Body of pancreas (tissue), 4 donors: ENCODE results near the gene C4BPB. TPM values are rescaled to one million over a fixed set of nuclear protein-coding genes. Genes with fewer than 3 reads are reported as not detected.

ENCODE experiments used
- ATAC-seq: fragments of 150-250 bp; one replicate; pipeline ENCODE4 v1.9.1; 2016
- DNase-seq, 4 donors: peaks; one replicate each; pipeline ENCODE4 v3.0.0-alpha.2; 2019
- H3K27ac ChIP-seq, 4 donors: fragments of 200-600 bp; sonication (generic); 1 replicate in 3 of 4; 2 replicates in 1 of 4; pipeline versions ENCODE4 v1.5.1 to v1.6.1; 2016 to 2019; ENCODE audit warnings: mild to moderate bottlenecking in 1 of 4, mixed read lengths in 1 of 4, moderate library complexity in 1 of 4
- H3K27me3 ChIP-seq, 2 donors: fragments of 200-600 bp; sonication (generic); one replicate each; pipeline ENCODE4 v1.6.0; 2016; ENCODE audit warnings: mild to moderate bottlenecking in 1 of 2
- H3K36me3 ChIP-seq, 2 donors: fragments of 200-600 bp; sonication (generic); replicated peaks in 1 of 2; 2 replicates each; pipeline ENCODE4 v1.5.1; 2016; ENCODE audit warnings: low read depth in 2 of 2; ENCODE audit not compliant: insufficient read depth in 1 of 2
- H3K4me1 ChIP-seq: fragments of 200-600 bp; sonication (generic); one replicate; pipeline ENCODE4 v1.6.0; 2016
- H3K4me3 ChIP-seq, 2 donors: fragments of 200-600 bp; sonication (generic); 1 replicate in 1 of 2; 2 replicates in 1 of 2; pipeline ENCODE4 v1.5.1; 2016 to 2019
- H3K9me3 ChIP-seq, 3 donors: fragments of 200-600 bp; sonication (generic); 1 replicate in 2 of 3; 2 replicates in 1 of 3; pipeline ENCODE4 v1.5.1; 2016
- CTCF ChIP-seq, 7 experiments: fragments of 450-650 bp in 4 of 7; fragments of 200-600 bp in 3 of 7; sonication (generic) in 3 of 7; IDR thresholded peaks; one replicate each; pipeline ENCODE4 v1.5.1; 2016 to 2019; ENCODE audit warnings: antibody characterized with exemption in 7 of 7
- POLR2A ChIP-seq, 3 donors: fragments of 450-650 bp; IDR thresholded peaks; one replicate each; pipeline ENCODE4 v1.6.1; 2016; ENCODE audit warnings: antibody characterized with exemption in 3 of 3, mild to moderate bottlenecking in 2 of 3
- WGBS, 2 donors: methylation state at CpG; one replicate each; pipeline ENCODE4 v1.1.5; 2017; 5-methylcytosine and 5-hydroxymethylcytosine counted together
- intact Hi-C: fragments of 100-400 bp; cut with DNase I; formaldehyde crosslinking; loops from one replicate; pipeline ENCODE4 v1.15.1; 2023
- total RNA-seq, 2 donors: library from RNA; depleted of rRNA; stranded (reverse); fragments of >200 nt; gene quantifications; one replicate each; pipeline ENCODE4 v1.1.0, GENCODE V29; 2016

C4BPB gene
- total RNA-seq, 2 donors from 2014 or later: 11.9 TPM; not detected in 1

DNA sequence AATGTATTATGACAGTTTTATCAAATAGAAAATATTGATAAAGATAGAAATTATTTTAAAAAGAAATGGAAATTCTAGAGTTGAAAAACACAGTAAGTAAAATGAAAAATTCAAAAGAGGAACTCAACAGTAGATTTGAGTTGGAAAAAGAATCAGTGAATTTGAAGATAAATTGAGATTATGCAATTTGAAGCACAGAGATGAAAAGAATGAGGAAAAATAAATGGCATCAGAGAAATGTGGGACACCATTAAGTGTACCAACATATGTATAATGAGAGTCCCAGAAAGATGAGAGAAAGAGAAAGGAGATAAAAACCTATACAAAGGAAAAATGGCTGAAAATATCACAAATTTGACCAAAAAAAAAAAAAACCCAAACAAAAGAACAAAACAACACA is 40.4 kb downstream of the C4BPB start:
- H3K4me1 ChIP-seq: no peaks in the 10 kb centered on the region
- DNase-seq (no peak), ATAC-seq (no peak)
- no peaks in the 10 kb centered on the region for H3K27me3 ChIP-seq
- no peak for TF ChIP-seq POLR2A (IDR thresholded peaks at IDR 0.05)
- no peak for TF ChIP-seq CTCF (IDR thresholded peaks at IDR 0.05)
- no peak overlapping the region for H3K27ac ChIP-seq
- intact Hi-C loops: no loop called here
- no peaks in the 10 kb centered on the region for H3K9me3 ChIP-seq
- H3K36me3 ChIP-seq: no peaks in the 10 kb centered on the region
- H3K4me3 ChIP-seq: no peak overlapping the region

DNA sequence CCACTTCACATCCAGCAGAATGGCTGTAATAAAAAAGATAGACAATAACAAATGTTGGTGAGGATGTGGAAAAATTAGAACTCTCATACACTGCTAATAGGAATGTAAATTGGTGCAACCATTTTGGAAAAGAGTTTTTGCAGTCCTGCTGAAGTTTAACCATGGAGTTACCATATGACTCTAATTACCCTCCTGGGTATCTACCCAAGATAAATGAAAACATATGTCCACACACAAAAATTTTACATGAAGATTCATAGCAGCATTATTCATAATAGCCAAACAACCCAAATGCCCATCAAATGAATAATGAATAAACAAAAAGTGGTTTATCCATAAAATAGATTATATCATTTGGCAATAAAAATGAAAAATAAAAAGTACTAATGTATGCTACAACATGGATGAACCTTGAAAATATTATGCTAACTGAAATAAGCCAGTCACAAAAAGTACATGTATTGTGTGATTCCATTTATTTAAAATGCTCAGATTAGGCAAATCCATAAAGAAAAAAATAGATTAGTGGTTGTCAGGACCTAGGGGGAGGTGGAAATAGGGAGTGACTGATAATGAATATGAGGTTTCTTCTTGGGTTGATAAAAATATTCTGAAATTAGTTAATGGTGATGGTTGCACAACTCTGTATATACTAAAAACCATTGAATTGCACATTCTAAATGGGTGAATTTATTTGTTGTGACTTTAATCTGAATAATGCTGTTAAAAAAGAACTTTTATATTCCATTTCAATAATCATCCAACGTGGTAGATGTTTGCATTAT is 41.8 kb downstream of the C4BPB start:
- no peak for TF ChIP-seq POLR2A (IDR thresholded peaks at IDR 0.05)
- no peak for TF ChIP-seq CTCF (IDR thresholded peaks at IDR 0.05)
- Histone ChIP-seq H3K27me3 (no peaks in the 10 kb centered on the region), H3K36me3 (no peaks in the 10 kb centered on the region), H3K4me3 (no peak overlapping the region), H3K9me3 (no peaks in the 10 kb centered on the region), H3K4me1 (no peaks in the 10 kb centered on the region), H3K27ac (no peak overlapping the region)
- intact Hi-C loops: no loop called here
- ATAC-seq (no peak), DNase-seq (no peak)
- WGBS, 2 donors: 35 to 73% methylated on average over 1 of the region's 1 CpG

- Histone ChIP-seq H3K27ac (no peak overlapping the region), H3K27me3 (no peaks in the 10 kb centered on the region), H3K4me1 (no peaks in the 10 kb centered on the region), H3K36me3 (no peaks in the 10 kb centered on the region), H3K9me3 (no peaks in the 10 kb centered on the region), H3K4me3 (no peak overlapping the region)
- ATAC-seq (no peak), DNase-seq (no peak)
- intact Hi-C loops: no loop called here
- no peak for TF ChIP-seq CTCF (IDR thresholded peaks at IDR 0.05)
- TF ChIP-seq POLR2A (IDR thresholded peaks at IDR 0.05): no peak
- WGBS, 2 donors: 69 to 72% methylated on average over 4 of the region's 4 CpGs
Observed at GRCh38 chr1:207131163-207131562, 42.5 kb downstream of the C4BPB start.

- Histone ChIP-seq H3K4me1 (no peaks in the 10 kb centered on the region), H3K36me3 (no peaks in the 10 kb centered on the region), H3K4me3 (no peak overlapping the region), H3K27ac (peak overlapping the region in 1 of 4 donors; percentile 18), H3K27me3 (no peaks in the 10 kb centered on the region), H3K9me3 (no peaks in the 10 kb centered on the region)
- DNase-seq (no peak), ATAC-seq (no peak)
- TF ChIP-seq POLR2A (IDR thresholded peaks at IDR 0.05) (no peak), CTCF (IDR thresholded peaks at IDR 0.05) (no peak)
- 76 to 91% methylated on average over 1 of the region's 1 CpG for WGBS, 2 donors
- intact Hi-C loops: no loop called here
Observed at GRCh38 chr1:207134581-207134980, 45.9 kb downstream of the C4BPB start.

- no peak for ATAC-seq
- DNase-seq: no peak
- TF ChIP-seq POLR2A (IDR thresholded peaks at IDR 0.05): no peak
- TF ChIP-seq CTCF (IDR thresholded peaks at IDR 0.05): no peak
- H3K27me3 ChIP-seq: no peaks in the 10 kb centered on the region
- H3K36me3 ChIP-seq: no peaks in the 10 kb centered on the region
- WGBS, 2 donors: 89 to 97% methylated on average over 1 of the region's 1 CpG
- H3K4me3 ChIP-seq: no peak overlapping the region
- no peaks in the 10 kb centered on the region for H3K4me1 ChIP-seq
- H3K27ac ChIP-seq: no peak overlapping the region
- intact Hi-C loops: no loop called here
- no peaks in the 10 kb centered on the region for H3K9me3 ChIP-seq
Observed at GRCh38 chr1:207139616-207140015, 51.0 kb downstream of the C4BPB start.
